H9 (cell line): ENCODE measurements around the gene GSTK1. TPM values are rescaled to one million over a fixed set of nuclear protein-coding genes. Genes with fewer than 3 reads are reported as not detected.

ENCODE experiments used
- DNase-seq: peaks from one replicate; pipeline ENCODE4 v3.0.0-alpha.2; 2017
- H2AFZ ChIP-seq: one replicate; pipeline ENCODE4 v1.6.1; 2013; ENCODE audit warnings: mild to moderate bottlenecking, low read length, control low read depth, moderate library complexity
- H2AK5ac ChIP-seq: 2 replicates; pipeline ENCODE4 v1.6.1; 2013; ENCODE audit warnings: low read length, control low read depth, mixed read lengths; ENCODE audit not compliant: insufficient read length
- H2BK120ac ChIP-seq: one replicate; pipeline ENCODE4 v1.6.1; 2013; ENCODE audit warnings: low read depth, mild to moderate bottlenecking, low read length, control low read depth, inconsistent platforms; ENCODE audit not compliant: poor library complexity, severe bottlenecking
- H2BK12ac ChIP-seq: 2 replicates; pipeline ENCODE4 v1.6.1; 2013; ENCODE audit warnings: low read length, control low read depth, mixed read lengths, low read depth; ENCODE audit not compliant: insufficient read length
- H2BK15ac ChIP-seq: 2 replicates; pipeline ENCODE4 v1.6.1; 2013; ENCODE audit warnings: low read depth, low read length, control low read depth
- H2BK20ac ChIP-seq: one replicate; pipeline ENCODE4 v1.6.1; 2013; ENCODE audit warnings: low read depth, mild to moderate bottlenecking, low read length, control low read depth, inconsistent platforms; ENCODE audit not compliant: poor library complexity, severe bottlenecking
- H2BK5ac ChIP-seq: 2 replicates; pipeline ENCODE4 v1.6.1; 2013; ENCODE audit warnings: low read length, control low read depth, mixed read lengths; ENCODE audit not compliant: insufficient read length
- H3K14ac ChIP-seq: 2 replicates; pipeline ENCODE4 v1.6.1; 2013; ENCODE audit warnings: low read length, control low read depth; ENCODE audit not compliant: insufficient read depth
- H3K18ac ChIP-seq: 2 replicates; pipeline ENCODE4 v1.6.1; 2013; ENCODE audit warnings: low read depth, mild to moderate bottlenecking, mixed read lengths, low read length, control low read depth; ENCODE audit not compliant: insufficient read length
- H3K23ac ChIP-seq: 2 replicates; pipeline ENCODE4 v1.6.1; 2013; ENCODE audit warnings: low read length, control low read depth, mixed read lengths, low read depth; ENCODE audit not compliant: insufficient read length
- H3K23me2 ChIP-seq: 2 replicates; pipeline ENCODE4 v1.6.1; 2013; ENCODE audit warnings: low read depth, mild to moderate bottlenecking, mixed read lengths, low read length, control low read depth; ENCODE audit not compliant: insufficient read length, poor library complexity, severe bottlenecking
- H3K27ac ChIP-seq: 2 replicates; pipeline ENCODE4 v1.5.1; 2013; ENCODE audit warnings: low read length, control low read depth, mixed read lengths, low read depth; ENCODE audit not compliant: insufficient read length
- H3K27me3 ChIP-seq: 2 replicates; pipeline ENCODE4 v1.6.1; 2013; ENCODE audit warnings: low read length, control low read depth, inconsistent platforms; ENCODE audit not compliant: insufficient read depth
- H3K4ac ChIP-seq: 2 replicates; pipeline ENCODE4 v1.6.1; 2013; ENCODE audit warnings: low read depth, mild to moderate bottlenecking, control low read depth, inconsistent platforms, low read length, moderate library complexity
- H3K4me1 ChIP-seq: 2 replicates; pipeline ENCODE4 v1.6.1; 2013; ENCODE audit warnings: low read length, control low read depth, inconsistent platforms; ENCODE audit not compliant: insufficient read depth
- H3K4me2 ChIP-seq: 2 replicates; pipeline ENCODE4 v1.6.1; 2013; ENCODE audit warnings: low read length, control low read depth, mixed read lengths; ENCODE audit not compliant: insufficient read length, insufficient read depth
- H3K56ac ChIP-seq: 2 replicates; pipeline ENCODE4 v1.6.1; 2013; ENCODE audit warnings: low read depth, mild to moderate bottlenecking, mixed read lengths, low read length, control low read depth; ENCODE audit not compliant: insufficient read length
- H3K79me1 ChIP-seq: 2 replicates; pipeline ENCODE4 v1.6.1; 2013; ENCODE audit warnings: low read depth, mild to moderate bottlenecking, moderate library complexity, low read length, control low read depth, inconsistent platforms; ENCODE audit not compliant: insufficient read depth, poor library complexity, severe bottlenecking
- H3K79me2 ChIP-seq: 2 replicates; pipeline ENCODE4 v1.6.1; 2013; ENCODE audit warnings: low read length, control low read depth, inconsistent platforms; ENCODE audit not compliant: insufficient read depth
- H3K9ac ChIP-seq: 2 replicates; pipeline ENCODE4 v1.6.1; 2013; ENCODE audit warnings: low read length, control low read depth, mixed read lengths; ENCODE audit not compliant: insufficient read length; ENCODE audit errors: extremely low read depth
- H3K9me3 ChIP-seq: one replicate; pipeline ENCODE4 v1.6.1; 2013; ENCODE audit warnings: low read depth, low read length, inconsistent platforms; ENCODE audit not compliant: control insufficient read depth
- H3T11ph ChIP-seq: one replicate; pipeline ENCODE4 v1.6.1; 2013; ENCODE audit warnings: mild to moderate bottlenecking, low read length, control low read depth, inconsistent platforms
- H4K20me1 ChIP-seq: one replicate; pipeline ENCODE4 v1.6.1; 2013; ENCODE audit not compliant: control insufficient read depth, insufficient read length, insufficient read depth
- H4K5ac ChIP-seq: 2 replicates; pipeline ENCODE4 v1.6.1; 2013; ENCODE audit warnings: low read depth, mild to moderate bottlenecking, mixed read lengths, low read length, control low read depth; ENCODE audit not compliant: insufficient read length
- H4K8ac ChIP-seq: replicated peaks from 2 replicates; pipeline ENCODE4 v1.6.1; 2013; ENCODE audit warnings: low read length, control low read depth, mixed read lengths, low read depth; ENCODE audit not compliant: insufficient read length
- H4K91ac ChIP-seq: 2 replicates; pipeline ENCODE4 v1.6.1; 2013; ENCODE audit warnings: low read depth, mild to moderate bottlenecking, moderate library complexity, mixed read lengths, low read length, control low read depth; ENCODE audit not compliant: insufficient read length
- H3K27ac Mint-ChIP-seq, 3 experiments: 2 replicates in 2 of 3; 3 replicates in 1 of 3; pipeline ENCODE4 v1.8.0; 2020 to 2021; ENCODE audit warnings: mixed read lengths in 3 of 3, mild to moderate bottlenecking in 1 of 3, moderate library complexity in 1 of 3
- H3K27me3 Mint-ChIP-seq: 2 replicates; pipeline ENCODE4 v1.8.0; 2021; ENCODE audit warnings: low read depth, mild to moderate bottlenecking, moderate library complexity, mixed read lengths
- H3K36me3 Mint-ChIP-seq, 3 experiments: 2 replicates in 2 of 3; 3 replicates in 1 of 3; pipeline ENCODE4 v1.8.0; 2020 to 2021; ENCODE audit warnings: low read depth in 3 of 3, mixed read lengths in 3 of 3; ENCODE audit not compliant: insufficient read depth in 1 of 3
- H3K4me1 Mint-ChIP-seq, 2 experiments: 2 replicates each; pipeline ENCODE4 v1.8.0; 2020; ENCODE audit warnings: mixed read lengths in 2 of 2
- H3K4me3 Mint-ChIP-seq, 2 experiments: 2 replicates in 1 of 2; 3 replicates in 1 of 2; pipeline ENCODE4 v1.8.0; 2020 to 2021; ENCODE audit warnings: mild to moderate bottlenecking in 2 of 2, mixed read lengths in 2 of 2, moderate library complexity in 1 of 2
- H3K9me3 Mint-ChIP-seq, 2 experiments: 2 replicates in 1 of 2; 3 replicates in 1 of 2; pipeline ENCODE4 v1.8.0; 2020; ENCODE audit warnings: mild to moderate bottlenecking in 2 of 2, mixed read lengths in 2 of 2, moderate library complexity in 1 of 2
- CTCF ChIP-seq: fragments of 200-600 bp; sonication (generic); conservative IDR thresholded peaks from 3 replicates; pipeline ENCODE4 v1.8.0; 2021; ENCODE audit warnings: antibody characterized with exemption, mild to moderate bottlenecking
- WGBS: extraction: QIAGEN DNeasy Blood & Tissue Kit; methylation state at CpG from one replicate; pipeline ENCODE4 v1.1.7; 2013; ENCODE audit warnings: missing lambda C conversion rate, low lambda C conversion rate, mixed read lengths; ENCODE audit not compliant: insufficient read length; ENCODE audit errors: extremely low coverage; 5-methylcytosine and 5-hydroxymethylcytosine counted together
- total RNA-seq: library from RNA; stranded (reverse); gene quantifications from 2 replicates; pipeline ENCODE4 v1.2.1, GENCODE V29; 2021

GSTK1 gene
- total RNA-seq, 1 experiment from 2014 or later, result 36.1 TPM

GRCh38 chr7:143214789-143215679 lies 48.2 kb upstream of the GSTK1 start:
- Histone ChIP-seq H3K4me2 (no peak overlapping the region), H3K18ac (no peak overlapping the region), H3K27me3 (no peaks in the 10 kb centered on the region), H3K14ac (no peak overlapping the region), H4K5ac (no peak overlapping the region), H2BK15ac (no peak overlapping the region), H2BK20ac (no peak overlapping the region), H3T11ph (no peak overlapping the region), H2BK5ac (no peak overlapping the region), H3K56ac (no peak overlapping the region), H2AFZ (no peak overlapping the region), H3K4ac (no peak overlapping the region), H2AK5ac (no peak overlapping the region), H3K23me2 (no peaks in the 10 kb centered on the region), H3K9ac (no peak overlapping the region), H4K91ac (no peak overlapping the region), H4K8ac (no peak overlapping the region), H3K4me1 (no peaks in the 10 kb centered on the region), H3K79me1 (no peaks in the 10 kb centered on the region), H3K27ac (no peak overlapping the region), H3K23ac (no peak overlapping the region), H3K9me3 (no peaks in the 10 kb centered on the region), H3K79me2 (no peaks in the 10 kb centered on the region), H2BK12ac (no peak overlapping the region), H2BK120ac (no peak overlapping the region), H4K20me1 (no peaks in the 10 kb centered on the region)
- Mint-ChIP-seq H3K4me1 (no peaks in the 10 kb centered on the region), H3K27ac (no peak overlapping the region), H3K36me3 (peaks cover 0 to 5% (median 0%) of the 10 kb centered on the region in 3 experiments; a peak in 1 of 7 replicates), H3K4me3 (no peak overlapping the region), H3K9me3 (peaks cover 0 to 9% of the 10 kb centered on the region in 2 experiments; a peak in 2 of 5 replicates), H3K27me3 (peaks cover 9% of the 10 kb centered on the region; the same call in 1 of the 2 replicates)
- TF ChIP-seq CTCF, result peak; percentile 100
- peak; percentile 69 for DNase-seq
- WGBS, result no CpG with 5 or more reads among the region's 8 CpGs
